ENCODE results near the gene PPFIBP2. TPM values are rescaled to one million over a fixed set of nuclear protein-coding genes. Genes with fewer than 3 reads are reported as not detected.

The PPFIBP2 gene
- total RNA-seq, 2 experiments from 2014 or later, result 19.9 to 25.7 TPM

DNA sequence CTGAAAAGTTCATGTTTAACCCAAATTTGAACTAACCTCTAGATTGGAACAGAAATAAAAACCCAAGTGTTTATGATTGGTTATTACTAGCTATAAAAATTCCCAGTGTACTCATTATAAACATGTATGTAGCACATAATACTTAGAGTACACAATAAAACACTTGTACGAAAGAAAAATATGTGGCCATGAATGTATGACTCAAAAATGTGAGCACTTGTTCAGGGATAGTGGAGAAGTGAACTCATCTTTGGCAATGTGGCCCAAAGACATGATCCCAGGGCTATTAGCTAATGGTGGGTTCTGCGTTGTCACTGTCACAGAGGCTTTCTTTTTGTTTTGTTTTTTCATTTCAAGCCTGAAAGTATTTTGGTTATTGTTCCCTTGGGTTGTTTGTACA is 72.0 kb downstream of the PPFIBP2 start:
- H3K27me3 Mint-ChIP-seq, result no peaks in the 10 kb centered on the region
- POLR2A ChIA-PET, result no interaction called here
- H3K4me3 Mint-ChIP-seq, result no peak overlapping the region
- ATAC-seq (ENCODE audit: low read depth) (no peak), DNase-seq (no peak)
- H3K9me3 Mint-ChIP-seq, result no peaks in the 10 kb centered on the region
- peaks cover 9% of the 10 kb centered on the region for H3K36me3 Mint-ChIP-seq
- no peak overlapping the region for H3K27ac Mint-ChIP-seq
- H3K4me1 Mint-ChIP-seq, result no peaks in the 10 kb centered on the region

DNA sequence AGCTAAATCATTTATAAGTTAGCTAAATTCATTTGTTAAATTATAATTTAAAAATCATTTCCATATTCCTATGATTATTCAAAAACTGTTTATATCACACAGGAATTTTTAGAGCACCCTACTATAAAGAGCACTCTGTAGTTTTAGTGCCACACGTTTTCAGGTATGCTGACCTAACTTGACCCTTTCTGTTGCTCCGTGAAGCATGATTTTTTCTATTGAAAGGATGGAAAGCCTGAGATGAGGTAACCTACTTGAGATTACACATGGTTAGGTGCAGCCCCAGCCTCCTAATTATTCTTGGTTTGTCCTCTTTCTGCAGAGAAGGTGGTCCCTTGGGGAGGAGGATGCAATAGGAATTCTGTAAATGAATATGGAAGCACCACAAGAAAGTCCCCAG is 72.6 kb downstream of the PPFIBP2 start:
- Mint-ChIP-seq H3K9me3 (no peaks in the 10 kb centered on the region), H3K4me3 (no peak overlapping the region), H3K36me3 (peaks cover 9% of the 10 kb centered on the region), H3K27me3 (no peaks in the 10 kb centered on the region), H3K4me1 (no peaks in the 10 kb centered on the region), H3K27ac (no peak overlapping the region)
- DNase-seq (no peak), ATAC-seq (ENCODE audit: low read depth) (no peak)
- POLR2A ChIA-PET, result no interaction called here

DNA sequence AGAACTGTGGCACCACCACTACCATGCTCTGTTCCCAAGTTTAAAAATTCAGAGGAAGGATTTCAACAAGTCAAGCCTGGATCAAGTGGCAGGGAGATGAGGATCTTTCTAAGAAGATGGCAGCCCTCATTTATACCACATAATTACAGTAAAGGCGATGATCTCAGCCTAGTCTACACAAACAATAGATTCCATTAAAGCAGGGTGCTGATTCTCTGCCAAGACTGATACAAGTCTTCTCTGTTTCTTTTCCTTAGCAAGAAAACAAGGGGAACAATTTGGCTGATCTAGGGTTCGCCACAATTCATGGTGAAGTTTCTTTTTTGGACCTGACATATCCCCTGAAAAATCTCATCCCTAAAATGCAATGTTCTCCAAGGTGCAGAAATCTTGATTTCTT is 73.9 kb downstream of the PPFIBP2 start:
- POLR2A ChIA-PET, result no interaction called here
- no peak overlapping the region for H3K27ac Mint-ChIP-seq
- peaks cover 9% of the 10 kb centered on the region for H3K4me1 Mint-ChIP-seq
- DNase-seq, result no peak
- no peak for ATAC-seq (ENCODE audit: low read depth)
- H3K27me3 Mint-ChIP-seq, result no peaks in the 10 kb centered on the region
- peaks cover 10% of the 10 kb centered on the region for H3K36me3 Mint-ChIP-seq
- no peak overlapping the region for H3K4me3 Mint-ChIP-seq
- H3K9me3 Mint-ChIP-seq, result no peaks in the 10 kb centered on the region

DNA sequence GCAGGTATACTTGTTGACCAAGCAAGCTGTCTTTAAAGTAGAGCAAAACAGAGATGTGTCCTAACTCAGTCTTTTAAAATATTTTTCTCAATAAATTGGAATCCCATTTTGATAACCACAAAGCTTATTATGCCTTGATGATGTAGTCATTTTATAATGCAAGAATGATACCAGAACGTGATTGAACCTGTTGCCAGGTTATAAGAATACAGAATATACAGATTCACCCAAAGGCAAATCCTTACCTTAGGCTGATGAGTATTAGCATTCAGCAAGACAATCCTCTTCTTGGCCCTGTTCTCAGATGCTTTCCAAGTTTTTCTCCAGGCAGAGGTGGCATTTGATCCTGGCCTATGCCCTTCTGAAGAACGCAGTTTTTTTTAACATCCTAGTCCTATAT is 76.1 kb downstream of the PPFIBP2 start:
- POLR2A ChIA-PET, result no interaction called here
- Mint-ChIP-seq H3K27ac (no peak overlapping the region), H3K36me3 (peaks cover 12% of the 10 kb centered on the region), H3K4me1 (peaks cover 14% of the 10 kb centered on the region), H3K9me3 (no peaks in the 10 kb centered on the region), H3K27me3 (no peaks in the 10 kb centered on the region), H3K4me3 (no peak overlapping the region)
- ATAC-seq (ENCODE audit: low read depth), result no peak
- no peak for DNase-seq

DNA sequence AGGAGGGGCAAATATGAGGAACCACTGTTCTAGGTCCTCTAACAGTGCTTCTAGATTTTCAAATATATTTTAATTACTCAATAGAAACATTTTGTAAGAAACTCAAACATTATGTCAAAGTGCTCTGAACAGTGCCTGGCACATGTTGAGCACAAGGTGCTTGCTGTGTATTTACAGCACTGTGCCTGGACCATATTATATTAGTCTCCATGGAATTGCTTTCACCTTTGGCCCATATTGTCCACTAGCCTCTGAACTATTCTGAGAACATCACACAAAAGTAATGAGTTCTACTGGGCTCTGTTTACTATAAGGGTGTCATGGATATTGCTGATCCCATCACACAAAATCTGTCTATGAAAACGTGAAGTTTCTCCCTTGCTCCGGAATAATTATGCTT is 76.7 kb downstream of the PPFIBP2 start:
- ATAC-seq (ENCODE audit: low read depth), result no peak
- Mint-ChIP-seq H3K27ac (no peak overlapping the region), H3K27me3 (no peaks in the 10 kb centered on the region)

DNA sequence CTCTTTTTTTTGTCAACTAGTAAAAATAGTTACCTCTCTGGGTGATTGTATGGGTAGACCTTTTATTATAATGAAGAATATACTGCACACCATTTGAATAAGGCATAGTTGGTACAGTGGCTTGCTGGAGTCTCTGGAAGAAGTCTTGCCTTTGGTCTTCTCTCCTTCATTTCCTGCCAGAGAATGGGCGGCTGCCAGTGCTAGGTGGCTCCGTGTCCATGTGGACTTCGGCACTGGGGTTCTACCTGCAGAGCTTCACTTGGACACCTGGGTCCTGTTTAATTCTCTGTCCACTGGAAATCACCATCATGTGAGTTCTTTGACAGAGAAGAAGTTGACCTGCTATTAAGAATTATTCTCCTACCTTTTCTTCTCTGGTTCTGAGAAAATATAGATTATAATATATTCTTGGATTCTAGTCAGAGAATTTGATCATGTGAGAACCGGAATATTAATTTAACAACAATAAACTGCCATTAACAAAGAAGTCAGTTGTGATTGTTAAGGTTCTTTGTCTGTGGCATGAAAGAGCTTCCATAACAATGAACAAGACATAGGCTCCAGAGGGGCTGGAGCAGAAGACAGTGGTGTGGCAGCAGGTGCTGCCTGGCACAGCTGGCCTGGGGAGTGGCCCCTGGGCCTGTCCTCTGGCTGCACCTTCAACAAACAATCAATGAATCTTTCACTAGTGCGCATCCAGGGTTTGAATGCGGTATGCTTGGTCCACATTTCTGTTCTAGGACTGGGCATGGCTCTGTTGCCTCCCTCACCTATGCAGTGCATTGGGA is 77.5 kb downstream of the PPFIBP2 start:
- no peak for ATAC-seq (ENCODE audit: low read depth)

More for the DNA sequence above, 76.7 kb downstream of the PPFIBP2 start:
- H3K4me1 Mint-ChIP-seq, result peaks cover 14% of the 10 kb centered on the region
- H3K4me3 Mint-ChIP-seq, result no peak overlapping the region
- peaks cover 9% of the 10 kb centered on the region for H3K36me3 Mint-ChIP-seq
- no peak for DNase-seq
- H3K9me3 Mint-ChIP-seq, result no peaks in the 10 kb centered on the region
- POLR2A ChIA-PET, result no interaction called here

DNA sequence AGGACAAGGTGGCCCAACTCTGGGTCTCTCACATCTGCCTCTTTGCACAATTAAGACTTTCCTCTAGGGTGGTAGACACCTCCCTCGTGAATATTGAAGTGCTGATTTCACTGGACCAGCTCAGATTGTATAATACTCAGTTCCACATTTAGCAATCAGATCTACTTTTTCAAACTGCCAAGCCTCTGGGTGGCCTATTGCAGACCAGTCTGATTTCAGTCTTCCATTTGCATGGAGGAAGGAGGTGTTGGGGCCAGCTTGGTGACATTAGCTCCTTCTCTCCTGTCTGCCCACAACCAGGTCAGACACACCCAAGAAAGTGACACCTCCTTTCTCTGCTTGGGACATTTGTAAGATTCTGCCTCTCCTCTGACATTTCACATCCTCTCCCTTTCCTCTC is 78.2 kb downstream of the PPFIBP2 start:
- ATAC-seq (ENCODE audit: low read depth), result no peak
- no peaks in the 10 kb centered on the region for H3K27me3 Mint-ChIP-seq
- no peaks in the 10 kb centered on the region for H3K9me3 Mint-ChIP-seq
- peaks cover 8% of the 10 kb centered on the region for H3K36me3 Mint-ChIP-seq
- peaks cover 14% of the 10 kb centered on the region for H3K4me1 Mint-ChIP-seq
- no peak for DNase-seq
- H3K4me3 Mint-ChIP-seq, result no peak overlapping the region
- POLR2A ChIA-PET, result interaction anchor here (0.7 kb wide), 1 partner anchor 17 kb away, joined by 4 read pairs; no protein-coding TSS in a partner anchor
- peak overlapping the region; percentile 28 for H3K27ac Mint-ChIP-seq

More for the DNA sequence above, 77.5 kb downstream of the PPFIBP2 start:
- DNase-seq, result no peak
- Mint-ChIP-seq H3K36me3 (peaks cover 8% of the 10 kb centered on the region), H3K4me3 (no peak overlapping the region), H3K27ac (peak overlapping the region; percentile 28), H3K27me3 (no peaks in the 10 kb centered on the region), H3K9me3 (no peaks in the 10 kb centered on the region), H3K4me1 (peaks cover 14% of the 10 kb centered on the region)
- POLR2A ChIA-PET, result interaction anchor here (0.7 kb wide), 1 partner anchor 18 kb away, joined by 4 read pairs; no protein-coding TSS in a partner anchor

DNA sequence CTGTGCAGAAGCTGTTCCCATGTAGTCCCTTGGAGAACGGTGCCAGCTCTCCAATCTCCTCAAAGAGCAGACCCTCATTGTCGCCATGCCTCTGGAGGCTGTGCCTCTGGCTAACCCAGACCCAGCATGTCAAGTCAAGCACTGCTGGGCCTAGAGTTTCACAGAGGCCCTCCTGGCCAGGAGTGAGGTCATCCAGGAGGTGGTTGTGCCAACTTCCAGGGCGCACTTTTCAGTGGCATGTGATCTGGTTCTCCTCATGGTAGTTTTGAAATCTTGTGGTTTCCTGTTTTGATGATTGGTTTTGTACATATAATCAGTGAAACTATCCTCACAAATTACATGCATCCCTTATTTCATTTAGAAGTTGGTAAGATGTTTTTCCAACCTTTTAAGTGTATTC is 78.9 kb downstream of the PPFIBP2 start:
- H3K9me3 Mint-ChIP-seq, result no peaks in the 10 kb centered on the region
- peak overlapping the region; percentile 3 for H3K4me3 Mint-ChIP-seq
- peaks cover 14% of the 10 kb centered on the region for H3K4me1 Mint-ChIP-seq
- POLR2A ChIA-PET, result no interaction called here
- peaks cover 8% of the 10 kb centered on the region for H3K36me3 Mint-ChIP-seq
- DNase-seq (no peak), ATAC-seq (ENCODE audit: low read depth) (no peak)
- H3K27me3 Mint-ChIP-seq, result no peaks in the 10 kb centered on the region
- no peak overlapping the region for H3K27ac Mint-ChIP-seq

DNA sequence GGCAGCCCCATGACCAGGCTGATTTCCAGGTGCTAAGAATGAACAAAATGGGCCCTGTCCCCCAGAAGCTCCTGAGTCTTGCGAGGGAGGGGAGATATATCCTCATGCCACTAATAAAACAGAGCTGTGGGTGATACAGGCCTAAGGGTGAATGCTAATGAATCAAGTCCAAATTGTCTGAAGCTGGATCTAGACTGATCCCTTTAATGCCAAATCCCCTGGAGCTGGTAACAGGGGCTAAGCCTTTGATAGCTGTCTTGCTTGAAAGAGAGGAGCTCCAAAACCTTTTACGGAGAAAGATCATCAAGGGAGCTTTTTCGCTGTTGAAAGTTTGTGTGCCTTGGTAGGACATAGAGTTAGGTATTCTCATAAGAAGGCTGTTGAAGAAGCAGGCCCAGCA is 79.7 kb downstream of the PPFIBP2 start:
- H3K4me1 Mint-ChIP-seq, result peaks cover 14% of the 10 kb centered on the region
- ATAC-seq (ENCODE audit: low read depth) (no peak), DNase-seq (no peak)
- no peaks in the 10 kb centered on the region for H3K9me3 Mint-ChIP-seq
- H3K27ac Mint-ChIP-seq, result no peak overlapping the region
- no peak overlapping the region for H3K4me3 Mint-ChIP-seq
- no peaks in the 10 kb centered on the region for H3K27me3 Mint-ChIP-seq
- POLR2A ChIA-PET, result no interaction called here
- H3K36me3 Mint-ChIP-seq, result peaks cover 8% of the 10 kb centered on the region

DNA sequence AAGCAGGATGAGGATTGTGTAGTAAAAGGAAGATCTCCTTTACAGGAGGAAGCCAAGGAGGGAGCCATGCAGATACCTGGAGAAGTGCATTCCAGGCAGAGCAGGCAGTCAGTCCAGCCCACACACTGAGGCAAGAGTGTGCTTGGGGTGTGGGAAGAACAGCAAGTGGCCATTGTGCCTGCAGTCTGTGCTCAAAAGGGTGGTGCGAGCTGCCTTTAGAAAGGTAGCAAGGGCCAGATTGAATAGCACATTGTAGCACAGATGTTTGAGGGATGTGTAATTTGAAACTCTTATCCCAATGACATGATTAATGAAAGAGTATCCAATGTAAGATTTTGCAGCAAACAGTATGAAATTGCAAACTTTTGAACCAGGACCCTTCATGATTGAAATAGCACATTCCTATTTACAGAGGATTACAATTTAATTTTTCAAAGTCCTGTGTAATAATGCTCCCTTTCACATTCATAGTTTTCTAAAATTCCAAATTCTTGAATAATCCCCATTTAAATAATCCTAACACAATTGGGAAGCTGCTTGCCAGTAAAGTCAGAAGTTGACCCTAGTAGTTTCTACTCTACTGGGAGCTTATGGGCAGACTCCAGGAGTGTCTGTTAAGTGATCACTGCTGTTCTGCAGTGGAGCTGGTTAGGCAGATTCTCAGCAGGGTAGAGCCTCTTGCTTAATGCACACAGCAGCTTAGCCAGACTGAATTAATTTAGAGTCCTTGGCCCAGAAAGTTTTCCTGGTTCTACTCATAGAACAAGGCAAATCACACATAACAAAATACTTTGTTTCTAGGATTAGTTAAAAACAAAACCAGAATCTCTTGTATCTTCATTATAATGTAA is 81.4 kb downstream of the PPFIBP2 start:
- H3K4me1 Mint-ChIP-seq, result peaks cover 18% of the 10 kb centered on the region
- H3K27me3 Mint-ChIP-seq, result no peaks in the 10 kb centered on the region
- no peak overlapping the region for H3K4me3 Mint-ChIP-seq
- no peak overlapping the region for H3K27ac Mint-ChIP-seq
- ATAC-seq (ENCODE audit: low read depth), result no peak
- POLR2A ChIA-PET, result no interaction called here
- H3K9me3 Mint-ChIP-seq, result no peaks in the 10 kb centered on the region
- H3K36me3 Mint-ChIP-seq, result peaks cover 7% of the 10 kb centered on the region
- no peak for DNase-seq

DNA sequence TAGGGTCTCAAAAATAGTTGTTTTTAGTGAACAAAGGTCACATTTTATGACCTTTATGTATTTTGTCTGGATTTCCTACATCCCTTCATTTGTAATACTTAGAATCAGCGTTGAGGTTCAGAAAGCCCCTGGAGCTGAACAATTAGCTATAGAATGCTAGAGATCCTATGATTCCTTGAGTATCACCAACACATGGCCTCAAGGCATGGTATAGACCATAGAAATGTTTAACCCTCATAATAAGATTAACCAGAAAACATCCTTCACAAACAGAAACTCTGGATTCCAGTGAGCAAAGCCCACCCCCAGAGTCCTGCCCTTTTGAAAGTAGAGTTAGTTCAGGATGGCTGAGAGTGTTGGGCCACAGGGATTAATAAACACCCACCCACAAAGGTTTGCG is 82.2 kb downstream of the PPFIBP2 start:
- H3K36me3 Mint-ChIP-seq, result peaks cover 7% of the 10 kb centered on the region
- POLR2A ChIA-PET, result no interaction called here
- no peak overlapping the region for H3K4me3 Mint-ChIP-seq
- ATAC-seq (ENCODE audit: low read depth), result no peak
- H3K27ac Mint-ChIP-seq, result no peak overlapping the region
- H3K9me3 Mint-ChIP-seq, result no peaks in the 10 kb centered on the region
- peaks cover 19% of the 10 kb centered on the region for H3K4me1 Mint-ChIP-seq
- DNase-seq, result no peak
- no peaks in the 10 kb centered on the region for H3K27me3 Mint-ChIP-seq

DNA sequence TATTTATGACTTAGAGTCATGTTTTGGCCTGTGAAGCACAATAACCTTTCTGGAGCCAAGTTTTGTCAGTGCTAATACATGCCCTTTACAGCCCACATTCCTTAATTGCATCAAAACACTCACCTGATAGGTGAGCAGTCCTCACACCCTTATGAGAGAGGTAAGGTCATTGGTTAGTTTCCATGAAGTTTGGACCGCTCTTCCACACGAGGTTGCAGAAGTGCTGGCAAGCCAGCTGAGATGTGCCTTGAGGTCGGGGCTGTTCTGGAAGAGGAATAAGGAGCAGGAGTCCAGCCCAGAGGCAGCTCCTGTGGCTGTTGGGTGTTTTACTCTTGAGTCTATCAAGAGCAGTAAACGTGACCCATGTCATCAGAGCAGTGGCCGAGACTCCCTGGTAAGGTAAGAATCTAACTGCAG is 83.2 kb downstream of the PPFIBP2 start:
- Mint-ChIP-seq H3K27me3 (no peaks in the 10 kb centered on the region), H3K27ac (no peak overlapping the region), H3K4me3 (no peak overlapping the region), H3K4me1 (peaks cover 20% of the 10 kb centered on the region), H3K36me3 (peaks cover 7% of the 10 kb centered on the region), H3K9me3 (no peaks in the 10 kb centered on the region)
- no peak for DNase-seq
- ATAC-seq (ENCODE audit: low read depth), result no peak
- POLR2A ChIA-PET, result no interaction called here

DNA sequence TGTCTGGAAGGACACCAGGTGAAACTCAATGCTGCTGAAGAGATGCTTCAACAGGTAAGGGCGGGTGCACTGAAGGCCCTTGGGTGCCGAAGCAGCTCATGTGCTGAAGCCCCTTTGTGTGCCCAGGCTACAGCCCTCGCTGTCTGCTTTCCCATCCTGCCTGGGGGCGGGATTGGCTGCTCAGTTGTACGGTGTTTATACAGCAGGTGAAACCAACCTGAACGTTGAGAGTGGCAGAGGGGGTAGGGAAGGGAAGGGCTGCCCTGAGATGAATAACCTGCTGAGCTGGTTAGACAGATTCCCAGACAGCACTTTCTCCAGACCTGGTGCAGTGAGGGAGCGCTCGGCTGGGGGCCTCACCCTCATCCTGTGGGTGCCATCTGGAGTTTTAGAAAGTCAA is 83.8 kb downstream of the PPFIBP2 start:
- ATAC-seq (ENCODE audit: low read depth), result no peak
- Mint-ChIP-seq H3K36me3 (peaks cover 5% of the 10 kb centered on the region), H3K4me1 (peaks cover 13% of the 10 kb centered on the region), H3K9me3 (no peaks in the 10 kb centered on the region), H3K27me3 (no peaks in the 10 kb centered on the region), H3K4me3 (no peak overlapping the region), H3K27ac (no peak overlapping the region)
- POLR2A ChIA-PET, result no interaction called here
- no peak for DNase-seq

DNA sequence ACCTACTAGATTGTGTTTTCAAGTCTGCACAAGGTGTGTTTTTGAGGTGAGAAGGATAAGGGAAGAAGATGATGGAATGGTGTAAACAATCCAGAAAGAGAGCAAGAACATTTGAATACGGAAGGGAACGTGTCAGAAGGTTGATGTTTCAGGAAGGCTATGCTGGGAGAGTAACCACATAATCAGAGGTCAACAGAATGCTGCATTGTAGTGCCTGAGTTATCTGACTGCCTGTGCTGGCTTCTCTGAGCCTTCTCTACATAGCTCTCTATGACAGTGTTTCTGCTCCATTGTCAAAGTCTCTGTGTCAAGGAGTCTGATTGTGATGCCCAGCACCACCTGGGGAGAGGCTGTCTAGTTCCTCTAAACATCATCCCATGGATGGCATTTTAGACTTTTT is 85.4 kb downstream of the PPFIBP2 start:
- POLR2A ChIA-PET, result interaction anchor here (0.7 kb wide), 1 partner anchor 18 kb away, joined by 6 read pairs; no protein-coding TSS in a partner anchor
- ATAC-seq (ENCODE audit: low read depth), result no peak
- Mint-ChIP-seq H3K9me3 (no peaks in the 10 kb centered on the region), H3K27me3 (no peaks in the 10 kb centered on the region), H3K27ac (no peak overlapping the region), H3K4me1 (peaks cover 8% of the 10 kb centered on the region), H3K4me3 (no peak overlapping the region), H3K36me3 (peaks cover 3% of the 10 kb centered on the region)
- DNase-seq, result no peak

Measured in activated naive CD8-positive, alpha-beta T cell treated with anti-CD3 and anti-CD28 coated beads, Interleukin-2, amount 10 ng/mL, durations not matched to agents 7 days and 5 days (primary cell).